ENCODE measurements around the gene SLC36A4. TPM values are rescaled to one million over a fixed set of nuclear protein-coding genes. Genes with fewer than 3 reads are reported as not detected.
"Not testable (repeated sequence)": the region's sequence is repeated elsewhere in the genome, so short reads cannot be mapped to it uniquely, and the experiment has no call there.

SLC36A4 gene
- total RNA-seq, 4 donors from 2014 or later, result 5.7 to 16.6 (median 9.4) TPM

DNA sequence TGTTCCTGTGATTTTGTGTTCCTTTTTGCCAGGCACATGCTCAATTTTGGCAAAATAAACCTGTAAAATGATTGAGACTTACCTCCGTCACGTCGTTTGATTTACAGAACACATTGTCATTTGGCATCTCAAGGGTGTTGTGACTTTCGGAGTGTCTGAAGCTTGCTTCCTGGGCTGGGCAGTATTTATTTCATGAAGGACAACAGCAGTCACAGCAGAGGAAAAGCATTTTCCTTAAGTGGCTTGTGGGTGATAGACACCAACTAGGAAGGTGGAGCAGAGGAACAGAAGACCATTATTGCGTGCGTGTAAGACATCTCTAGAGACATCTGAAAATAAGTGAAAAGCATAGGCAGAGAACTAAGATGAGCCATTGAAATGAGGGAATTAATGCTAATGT is 80.2 kb downstream of the SLC36A4 start:
- intact Hi-C loops (cut with DNase I), result no loop called here
- no peak overlapping the region for H3K27ac ChIP-seq
- 39 to 58% methylated on average over 6 of the region's 6 CpGs for WGBS, 2 donors
- TF ChIP-seq, protein P1, sequence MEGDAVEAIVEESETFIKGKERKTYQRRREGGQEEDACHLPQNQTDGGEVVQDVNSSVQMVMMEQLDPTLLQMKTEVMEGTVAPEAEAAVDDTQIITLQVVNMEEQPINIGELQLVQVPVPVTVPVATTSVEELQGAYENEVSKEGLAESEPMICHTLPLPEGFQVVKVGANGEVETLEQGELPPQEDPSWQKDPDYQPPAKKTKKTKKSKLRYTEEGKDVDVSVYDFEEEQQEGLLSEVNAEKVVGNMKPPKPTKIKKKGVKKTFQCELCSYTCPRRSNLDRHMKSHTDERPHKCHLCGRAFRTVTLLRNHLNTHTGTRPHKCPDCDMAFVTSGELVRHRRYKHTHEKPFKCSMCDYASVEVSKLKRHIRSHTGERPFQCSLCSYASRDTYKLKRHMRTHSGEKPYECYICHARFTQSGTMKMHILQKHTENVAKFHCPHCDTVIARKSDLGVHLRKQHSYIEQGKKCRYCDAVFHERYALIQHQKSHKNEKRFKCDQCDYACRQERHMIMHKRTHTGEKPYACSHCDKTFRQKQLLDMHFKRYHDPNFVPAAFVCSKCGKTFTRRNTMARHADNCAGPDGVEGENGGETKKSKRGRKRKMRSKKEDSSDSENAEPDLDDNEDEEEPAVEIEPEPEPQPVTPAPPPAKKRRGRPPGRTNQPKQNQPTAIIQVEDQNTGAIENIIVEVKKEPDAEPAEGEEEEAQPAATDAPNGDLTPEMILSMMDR (IDR thresholded peaks at IDR 0.05), result no peak
- no peak for TF ChIP-seq POLR2A (IDR thresholded peaks at IDR 0.05)
- no peak for DNase-seq
- H3K36me3 ChIP-seq, result no peaks in the 10 kb centered on the region
- H3K27me3 ChIP-seq, result peaks cover 0 to 9% (median 0%) of the 10 kb centered on the region in 4 donors
- no peaks in the 10 kb centered on the region for H3K4me1 ChIP-seq
- no peak overlapping the region for H3K4me3 ChIP-seq
- no peaks in the 10 kb centered on the region for H3K9me3 ChIP-seq

DNA sequence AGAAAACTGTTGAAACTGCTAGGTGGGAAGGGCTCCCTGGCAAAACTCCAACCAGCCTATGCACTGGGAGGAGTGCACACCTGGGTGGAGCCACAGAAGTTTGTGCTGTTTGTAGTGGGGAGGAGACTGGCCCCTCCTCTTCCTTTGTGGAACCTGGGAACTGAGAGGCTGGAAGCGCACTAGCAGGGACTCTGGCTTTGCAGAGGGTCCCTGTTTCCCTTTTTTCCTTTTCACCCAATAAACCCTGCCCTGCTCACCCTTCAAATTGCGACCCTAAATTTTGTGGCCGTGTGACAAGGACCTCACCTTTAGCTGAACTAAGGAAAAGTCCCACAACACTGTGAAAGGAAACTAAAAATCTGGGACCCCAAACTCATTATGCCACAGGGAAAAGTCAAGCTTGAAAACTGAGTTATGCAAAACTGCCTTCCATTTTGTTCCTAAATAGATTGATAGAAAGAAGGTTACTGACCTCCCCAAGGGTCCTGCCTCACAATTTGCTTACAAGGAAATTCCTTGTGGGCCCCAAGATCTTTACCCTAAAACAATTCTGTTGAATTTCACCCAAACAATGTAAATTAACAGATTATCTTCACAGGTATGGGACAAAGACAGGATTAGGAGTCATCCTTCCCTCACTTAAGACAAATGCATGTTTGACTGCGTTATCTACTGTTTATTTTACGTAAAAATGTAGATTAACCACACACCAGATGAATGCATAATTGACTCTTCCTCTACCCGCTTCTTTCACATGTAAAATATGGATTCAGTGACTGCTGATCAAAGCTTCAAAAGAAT is 81.0 kb downstream of the SLC36A4 start:
- no peak for DNase-seq
- peaks cover 0 to 9% (median 0%) of the 10 kb centered on the region in 4 donors for H3K27me3 ChIP-seq
- intact Hi-C loops (cut with DNase I), result no loop called here
- H3K4me1 ChIP-seq, result no peaks in the 10 kb centered on the region
- WGBS, 2 donors, result 56 to 63% methylated on average over 6 of the region's 6 CpGs
- H3K27ac ChIP-seq, result no peak overlapping the region
- no peak for TF ChIP-seq POLR2A (IDR thresholded peaks at IDR 0.05)
- TF ChIP-seq, protein P1 (IDR thresholded peaks at IDR 0.05), result no peak
- no peak overlapping the region for H3K4me3 ChIP-seq
- H3K36me3 ChIP-seq, result no peaks in the 10 kb centered on the region
- no peaks in the 10 kb centered on the region for H3K9me3 ChIP-seq

DNA sequence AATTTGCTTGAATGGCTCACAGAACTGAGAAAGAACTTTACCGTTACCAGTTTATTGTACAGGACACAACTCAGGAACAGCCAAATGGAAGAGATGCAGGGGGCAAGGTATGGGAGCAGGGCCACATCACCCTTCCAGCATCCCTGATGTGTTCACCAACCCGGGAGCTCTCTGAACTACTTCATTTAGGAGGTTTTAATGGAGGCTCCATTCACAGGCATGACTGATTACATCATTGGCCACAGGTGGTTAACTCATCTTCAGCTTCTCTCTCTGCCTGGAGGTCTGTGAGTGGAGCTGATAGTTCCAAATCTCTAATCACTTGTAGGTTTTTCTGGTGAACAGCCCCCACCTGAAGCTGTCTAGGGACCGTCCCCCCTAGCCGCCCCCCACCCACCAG is 83.5 kb downstream of the SLC36A4 start:
- TF ChIP-seq POLR2A (IDR thresholded peaks at IDR 0.05), result no peak
- TF ChIP-seq, protein P1 (IDR thresholded peaks at IDR 0.05), result no peak
- Histone ChIP-seq H3K27ac (no peak overlapping the region), H3K4me1 (no peaks in the 10 kb centered on the region), H3K9me3 (peaks cover 0 to 4% (median 0%) of the 10 kb centered on the region in 3 donors), H3K27me3 (peaks cover 0 to 9% (median 0%) of the 10 kb centered on the region in 4 donors), H3K36me3 (no peaks in the 10 kb centered on the region), H3K4me3 (no peak overlapping the region)
- 73 to 83% methylated on average over 1 to 2 of the region's 4 CpGs for WGBS, 2 donors
- intact Hi-C loops (cut with DNase I), result no loop called here
- DNase-seq, result no peak

DNA sequence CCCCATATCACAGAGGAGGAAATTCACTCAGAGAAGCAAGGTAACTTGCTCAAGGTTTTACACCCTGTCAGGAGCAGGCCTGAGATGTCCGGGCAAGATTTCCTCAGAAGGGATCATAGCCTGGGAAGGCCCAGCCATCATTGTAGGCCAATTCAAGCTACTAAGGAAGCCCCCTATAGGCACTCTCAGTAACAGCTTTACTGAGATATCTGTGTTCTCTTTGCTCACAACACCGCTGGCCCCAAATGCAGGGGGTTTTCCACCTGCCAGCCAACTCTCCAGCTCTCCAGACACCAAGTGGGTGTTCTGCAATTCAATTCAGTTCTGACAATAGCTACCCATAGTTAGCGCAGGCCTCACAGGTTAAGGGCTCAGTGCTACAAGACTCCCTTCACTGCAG is 84.0 kb downstream of the SLC36A4 start:
- no peak overlapping the region for H3K4me3 ChIP-seq
- H3K27me3 ChIP-seq, result peaks cover 0 to 9% (median 0%) of the 10 kb centered on the region in 4 donors
- H3K27ac ChIP-seq, result no peak overlapping the region
- H3K9me3 ChIP-seq, result peaks cover 0 to 4% (median 0%) of the 10 kb centered on the region in 3 donors
- H3K4me1 ChIP-seq, result no peaks in the 10 kb centered on the region
- TF ChIP-seq POLR2A (IDR thresholded peaks at IDR 0.05), result no peak
- WGBS, 2 donors, result 41 to 82% methylated on average over 2 to 3 of the region's 3 CpGs
- DNase-seq, result no peak
- intact Hi-C loops (cut with DNase I), result no loop called here
- H3K36me3 ChIP-seq, result no peaks in the 10 kb centered on the region

DNA sequence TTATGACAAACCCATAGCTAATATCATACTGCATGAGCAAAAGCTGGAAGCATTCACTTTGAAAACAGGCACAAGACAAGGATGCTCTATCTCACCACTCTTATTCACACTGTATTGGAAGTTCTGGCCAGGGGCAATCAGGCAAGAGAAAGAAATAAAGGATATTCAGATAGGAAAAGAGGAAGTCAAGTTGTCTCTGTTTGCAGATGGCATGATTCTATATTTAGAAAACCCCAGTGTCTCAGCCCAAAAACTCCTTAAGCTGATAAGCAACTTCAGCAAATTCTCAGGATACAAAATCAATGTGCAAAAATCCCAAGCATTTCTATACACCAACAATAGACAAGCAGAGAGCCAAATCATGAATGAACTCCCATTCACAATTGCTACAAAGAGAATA is 86.6 kb downstream of the SLC36A4 start:
- intact Hi-C loops (cut with DNase I); H3K4me3 ChIP-seq; H3K27me3 ChIP-seq; H3K27ac ChIP-seq; H3K9me3 ChIP-seq; DNase-seq; H3K36me3 ChIP-seq; H3K4me1 ChIP-seq: not testable (repeated sequence)

DNA sequence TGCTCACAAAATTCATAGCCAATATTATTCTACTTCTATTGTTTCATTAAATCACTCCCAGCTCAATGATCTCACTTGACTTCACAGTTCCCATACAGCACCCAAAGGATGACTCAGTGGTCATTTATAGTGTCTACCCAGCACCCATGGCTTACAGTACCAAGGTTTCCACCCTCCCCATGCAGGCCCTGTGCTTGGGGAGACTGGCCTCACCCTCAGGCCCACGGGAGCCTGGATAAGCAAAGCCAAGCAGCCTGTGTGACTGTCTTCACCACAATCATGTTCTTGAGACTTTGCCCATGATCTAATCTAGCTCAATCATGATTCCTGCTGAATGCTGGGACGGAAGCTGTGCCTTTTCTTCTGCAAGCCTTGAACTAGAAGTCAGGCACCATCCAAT is 97.6 kb downstream of the SLC36A4 start:
- Histone ChIP-seq H3K4me3 (no peak overlapping the region), H3K27me3 (no peaks in the 10 kb centered on the region), H3K9me3 (no peaks in the 10 kb centered on the region), H3K36me3 (no peaks in the 10 kb centered on the region), H3K4me1 (no peaks in the 10 kb centered on the region), H3K27ac (no peak overlapping the region)
- DNase-seq, result no peak
- intact Hi-C loops (cut with DNase I), result no loop called here
- TF ChIP-seq, protein P1 (IDR thresholded peaks at IDR 0.05), result no peak
- no peak for TF ChIP-seq POLR2A (IDR thresholded peaks at IDR 0.05)
- 47 to 83% methylated on average over 1 to 2 of the region's 2 CpGs for WGBS, 2 donors

All from esophagus squamous epithelium (tissue), 5 donors.